Tibial artery (tissue), 4 donors: Measurements from ENCODE around the gene HEBP1.

ENCODE experiments used
- DNase-seq, 2 donors: peaks; one replicate each; pipeline ENCODE4 v3.0.0-alpha.2; 2019
- H3K27ac ChIP-seq, 2 donors: fragments of 200-600 bp; sonication (generic) in 1 of 2; 1 replicate in 1 of 2; 2 replicates in 1 of 2; pipeline ENCODE4 v1.5.1; 2018 to 2019; ENCODE audit warnings: mild to moderate bottlenecking in 1 of 2
- H3K27me3 ChIP-seq, 2 donors: fragments of 200-600 bp; sonication (generic) in 1 of 2; one replicate each; pipeline versions ENCODE4 v1.5.1 to v1.6.0; 2016 to 2019
- H3K36me3 ChIP-seq, 3 donors: fragments of 200-600 bp; sonication (generic) in 2 of 3; one replicate each; pipeline ENCODE4 v1.5.1; 2016 to 2019; ENCODE audit warnings: mild to moderate bottlenecking in 2 of 3
- H3K4me1 ChIP-seq, 4 donors: fragments of 200-600 bp; sonication (generic) in 2 of 4; 1 replicate in 3 of 4; 2 replicates in 1 of 4; pipeline ENCODE4 v1.5.1; 2016 to 2019
- H3K4me3 ChIP-seq, 2 donors: fragments of 200-600 bp; sonication (generic) in 1 of 2; 1 replicate in 1 of 2; 2 replicates in 1 of 2; pipeline ENCODE4 v1.5.1; 2018 to 2019; ENCODE audit warnings: mild to moderate bottlenecking in 2 of 2
- H3K9me3 ChIP-seq, 3 donors: fragments of 200-600 bp; sonication (generic) in 1 of 3; one replicate each; pipeline ENCODE4 v1.5.1; 2016 to 2019
- intact Hi-C: fragments of 100-400 bp; cut with DNase I; formaldehyde crosslinking; loops from one replicate; pipeline ENCODE4 v1.15.0; 2023; ENCODE audit warnings: low total_unique reads
- TF ChIP-seq, protein P1 (sequence below), 2 experiments: fragments of 200-600 bp in 1 of 2; fragments of 450-650 bp in 1 of 2; IDR thresholded peaks; one replicate each; pipeline ENCODE4 v1.5.1; 2017 to 2019; ENCODE audit warnings: antibody characterized with exemption in 2 of 2, mild to moderate bottlenecking in 1 of 2, moderate library complexity in 1 of 2

The HEBP1 gene

DNA sequence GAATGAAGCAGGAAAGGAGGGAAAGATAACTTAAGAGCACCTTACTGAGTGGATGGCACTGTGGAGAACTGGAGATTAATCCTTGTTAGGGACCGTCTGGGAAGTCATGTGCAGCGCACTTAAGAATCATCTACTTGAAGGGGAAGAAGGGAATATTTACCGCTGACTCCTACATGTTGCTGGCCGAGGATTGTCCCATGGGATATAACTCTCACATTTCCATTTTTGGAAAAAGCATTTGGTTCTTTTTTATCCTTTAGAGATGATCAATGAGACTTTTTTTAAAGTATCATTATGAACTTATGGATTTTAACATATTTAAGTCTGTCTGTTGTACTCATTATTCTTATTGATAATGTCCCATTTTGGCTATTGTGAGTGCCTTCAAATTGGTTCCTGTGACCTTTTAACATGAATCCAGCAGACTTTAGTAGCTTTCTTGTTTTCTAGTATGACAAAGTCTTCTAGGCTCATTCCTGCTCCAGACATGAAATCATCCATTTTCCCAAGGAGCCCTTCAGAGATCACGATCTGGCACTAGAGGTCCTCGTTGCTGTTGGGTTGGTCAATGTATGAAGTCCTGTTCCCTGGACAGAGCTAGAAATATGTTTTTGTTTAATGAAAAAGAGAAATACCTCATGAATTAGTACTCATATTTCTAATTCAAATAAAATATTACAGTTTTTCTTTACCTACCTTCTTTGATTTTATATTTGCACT, 23.9 kb upstream of the HEBP1 start:
- Histone ChIP-seq H3K27me3 (no peaks in the 10 kb centered on the region), H3K27ac (no peak overlapping the region), H3K4me3 (no peak overlapping the region), H3K9me3 (no peaks in the 10 kb centered on the region), H3K4me1 (peaks cover 0 to 7% (median 0%) of the 10 kb centered on the region in 4 donors), H3K36me3 (no peaks in the 10 kb centered on the region)
- peak in 1 of 2 donors; percentile 66 for DNase-seq
- TF ChIP-seq, protein P1, sequence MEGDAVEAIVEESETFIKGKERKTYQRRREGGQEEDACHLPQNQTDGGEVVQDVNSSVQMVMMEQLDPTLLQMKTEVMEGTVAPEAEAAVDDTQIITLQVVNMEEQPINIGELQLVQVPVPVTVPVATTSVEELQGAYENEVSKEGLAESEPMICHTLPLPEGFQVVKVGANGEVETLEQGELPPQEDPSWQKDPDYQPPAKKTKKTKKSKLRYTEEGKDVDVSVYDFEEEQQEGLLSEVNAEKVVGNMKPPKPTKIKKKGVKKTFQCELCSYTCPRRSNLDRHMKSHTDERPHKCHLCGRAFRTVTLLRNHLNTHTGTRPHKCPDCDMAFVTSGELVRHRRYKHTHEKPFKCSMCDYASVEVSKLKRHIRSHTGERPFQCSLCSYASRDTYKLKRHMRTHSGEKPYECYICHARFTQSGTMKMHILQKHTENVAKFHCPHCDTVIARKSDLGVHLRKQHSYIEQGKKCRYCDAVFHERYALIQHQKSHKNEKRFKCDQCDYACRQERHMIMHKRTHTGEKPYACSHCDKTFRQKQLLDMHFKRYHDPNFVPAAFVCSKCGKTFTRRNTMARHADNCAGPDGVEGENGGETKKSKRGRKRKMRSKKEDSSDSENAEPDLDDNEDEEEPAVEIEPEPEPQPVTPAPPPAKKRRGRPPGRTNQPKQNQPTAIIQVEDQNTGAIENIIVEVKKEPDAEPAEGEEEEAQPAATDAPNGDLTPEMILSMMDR (IDR thresholded peaks at IDR 0.05), result peak; percentile 39 to 41
- intact Hi-C loops, result loop anchor here (5.0 kb wide), 2 partner anchors 188 to 1657 kb away; no protein-coding TSS in a partner anchor

GRCh38 chr12:13022851-13023271, 22.8 kb upstream of the HEBP1 start:
- TF ChIP-seq, protein P1 (IDR thresholded peaks at IDR 0.05), result no peak
- H3K27me3 ChIP-seq, result no peaks in the 10 kb centered on the region
- intact Hi-C loops, result loop anchor here (5.0 kb wide), 2 partner anchors 189 to 1656 kb away; no protein-coding TSS in a partner anchor
- no peak overlapping the region for H3K4me3 ChIP-seq
- H3K9me3 ChIP-seq, result no peaks in the 10 kb centered on the region
- no peaks in the 10 kb centered on the region for H3K36me3 ChIP-seq
- no peak for DNase-seq
- H3K27ac ChIP-seq, result no peak overlapping the region
- peaks cover 0 to 7% (median 0%) of the 10 kb centered on the region in 4 donors for H3K4me1 ChIP-seq

DNA sequence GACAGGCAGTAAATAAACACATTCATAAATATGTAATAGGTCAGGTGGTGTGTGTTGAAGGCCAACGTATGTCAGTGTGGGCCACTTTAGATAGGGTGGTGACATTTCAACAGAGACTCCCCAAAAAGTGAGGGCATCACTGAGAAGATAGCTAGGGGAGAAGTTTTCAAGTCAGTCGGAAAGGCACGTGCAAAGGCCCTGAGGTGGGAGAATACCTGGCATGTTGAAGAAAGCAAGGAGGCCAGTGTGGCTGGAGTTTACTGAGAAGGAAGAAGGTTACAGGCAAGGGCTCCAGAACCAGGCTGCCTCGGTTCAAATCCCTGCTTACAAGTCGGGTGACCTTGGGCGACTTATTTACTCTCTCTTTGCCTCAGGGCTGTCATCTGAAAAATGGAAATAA, 11.0 kb upstream of the HEBP1 start:
- no peak for DNase-seq
- TF ChIP-seq, protein P1 (IDR thresholded peaks at IDR 0.05), result no peak

DNA sequence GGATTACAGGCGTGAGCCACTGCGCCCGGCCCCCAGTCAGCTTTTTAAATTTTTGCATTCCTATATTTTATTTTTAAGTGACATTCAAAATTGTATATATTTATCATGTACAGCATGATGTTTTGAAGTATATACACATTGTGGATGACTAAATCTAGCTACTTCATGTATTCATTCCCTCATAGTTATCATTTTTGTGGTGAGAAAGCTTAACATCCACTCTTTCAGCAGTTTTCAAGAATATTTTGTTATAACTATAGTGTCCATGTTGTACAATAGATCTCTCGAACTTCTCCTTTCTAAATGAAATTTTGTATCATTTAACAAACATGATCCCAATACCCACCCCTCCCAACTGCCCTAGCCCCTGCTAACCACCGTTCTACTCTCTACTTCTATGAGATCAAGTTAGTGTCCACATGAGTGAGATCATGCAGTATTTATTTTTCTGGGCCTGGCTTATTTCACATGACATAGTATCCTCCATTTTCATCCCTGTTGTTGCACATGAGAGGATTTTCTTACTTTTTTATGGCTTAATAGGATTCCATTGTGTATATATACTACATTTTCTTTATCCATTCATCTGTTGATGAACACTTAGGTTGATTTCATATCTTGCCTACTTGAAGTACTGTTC, 8.8 kb upstream of the HEBP1 start:
- Histone ChIP-seq H3K27me3 (no peaks in the 10 kb centered on the region), H3K4me1 (no peaks in the 10 kb centered on the region), H3K4me3 (no peak overlapping the region), H3K27ac (no peak overlapping the region), H3K36me3 (no peaks in the 10 kb centered on the region), H3K9me3 (no peaks in the 10 kb centered on the region)
- TF ChIP-seq, protein P1 (IDR thresholded peaks at IDR 0.05), result no peak
- intact Hi-C loops, result no loop called here
- DNase-seq, result no peak

More for the DNA sequence above, 11.0 kb upstream of the HEBP1 start:
- Histone ChIP-seq H3K9me3 (no peaks in the 10 kb centered on the region), H3K36me3 (no peaks in the 10 kb centered on the region), H3K4me3 (no peak overlapping the region), H3K27me3 (peaks cover 0 to 2% of the 10 kb centered on the region in 2 donors), H3K4me1 (no peaks in the 10 kb centered on the region), H3K27ac (no peak overlapping the region)
- intact Hi-C loops, result no loop called here

GRCh38 chr12:13007496-13008233, 7.6 kb upstream of the HEBP1 start:
- TF ChIP-seq, protein P1 (IDR thresholded peaks at IDR 0.05), result no peak
- intact Hi-C loops, result no loop called here
- Histone ChIP-seq H3K27ac (no peak overlapping the region), H3K4me3 (no peak overlapping the region), H3K9me3 (no peaks in the 10 kb centered on the region), H3K4me1 (no peaks in the 10 kb centered on the region), H3K36me3 (no peaks in the 10 kb centered on the region), H3K27me3 (no peaks in the 10 kb centered on the region)
- no peak for DNase-seq
